Measurements from ENCODE around the gene STAG1.
A peak's percentile ranks its signal among the peaks of the same experiment; 100 is the strongest.

Gene STAG1

GRCh38 chr3:136675150-136675858 lies 76.9 kb downstream of the STAG1 start:
- Histone ChIP-seq H3K27me3 (ENCODE audit: insufficient read depth, poor library complexity, severe bottlenecking) (no peaks in the 10 kb centered on the region), H3K27ac (replicated peaks) (peak overlapping the region; percentile 44), H3K4me3 (replicated peaks; ENCODE audit: insufficient read depth, low read length) (no peak overlapping the region)
- no peak for DNase-seq (ENCODE audit: low read depth in 1 of 2, low spot score in 1 of 2)
- no peak for TF ChIP-seq CTCF (IDR thresholded peaks at IDR 0.05; ENCODE audit: insufficient read depth, low read length)
- no peak for TF ChIP-seq GABPA (IDR thresholded peaks at IDR 0.05; ENCODE audit: low read depth)
- TF ChIP-seq POLR2AphosphoS5 (IDR thresholded peaks at IDR 0.05; ENCODE audit: low read depth): no peak
- no peak for TF ChIP-seq SPI1 (IDR thresholded peaks at IDR 0.05; ENCODE audit: borderline replicate concordance, low read depth)
- no peak for TF ChIP-seq REST (IDR thresholded peaks at IDR 0.05; ENCODE audit: insufficient replicate concordance, low read depth)

GRCh38 chr3:136672457-136672856 lies 79.7 kb downstream of the STAG1 start:
- Histone ChIP-seq H3K4me3 (replicated peaks; ENCODE audit: insufficient read depth, low read length) (no peak overlapping the region), H3K27ac (replicated peaks) (no peak overlapping the region), H3K27me3 (ENCODE audit: insufficient read depth, poor library complexity, severe bottlenecking) (no peaks in the 10 kb centered on the region)
- DNase-seq (ENCODE audit: low read depth in 1 of 2, low spot score in 1 of 2): no peak
- TF ChIP-seq SPI1 (IDR thresholded peaks at IDR 0.05; ENCODE audit: borderline replicate concordance, low read depth) (no peak), POLR2AphosphoS5 (IDR thresholded peaks at IDR 0.05; ENCODE audit: low read depth) (no peak), CTCF (IDR thresholded peaks at IDR 0.05; ENCODE audit: insufficient read depth, low read length) (no peak), GABPA (IDR thresholded peaks at IDR 0.05; ENCODE audit: low read depth) (no peak)

- no peak for DNase-seq (ENCODE audit: low read depth in 1 of 2, low spot score in 1 of 2)
- TF ChIP-seq CTCF (IDR thresholded peaks at IDR 0.05; ENCODE audit: insufficient read depth, low read length) (no peak), POLR2AphosphoS5 (IDR thresholded peaks at IDR 0.05; ENCODE audit: low read depth) (no peak), GABPA (IDR thresholded peaks at IDR 0.05; ENCODE audit: low read depth) (no peak)
- no peak overlapping the region for H3K4me3 ChIP-seq (replicated peaks; ENCODE audit: insufficient read depth, low read length)
- H3K27me3 ChIP-seq (ENCODE audit: insufficient read depth, poor library complexity, severe bottlenecking): no peaks in the 10 kb centered on the region
- H3K27ac ChIP-seq (replicated peaks): no peak overlapping the region
These were observed 80.3 kb downstream of the STAG1 start for GRCh38 chr3:136671921-136672320.

GRCh38 chr3:136670166-136670565 lies 82.0 kb downstream of the STAG1 start:
- no peaks in the 10 kb centered on the region for H3K27me3 ChIP-seq (ENCODE audit: insufficient read depth, poor library complexity, severe bottlenecking)
- DNase-seq (ENCODE audit: low read depth in 1 of 2, low spot score in 1 of 2): no peak
- TF ChIP-seq REST (IDR thresholded peaks at IDR 0.05; ENCODE audit: insufficient replicate concordance, low read depth) (no peak), GABPA (IDR thresholded peaks at IDR 0.05; ENCODE audit: low read depth) (no peak), SPI1 (IDR thresholded peaks at IDR 0.05; ENCODE audit: borderline replicate concordance, low read depth) (no peak), POLR2AphosphoS5 (IDR thresholded peaks at IDR 0.05; ENCODE audit: low read depth) (no peak), CTCF (IDR thresholded peaks at IDR 0.05; ENCODE audit: insufficient read depth, low read length) (no peak)
- H3K27ac ChIP-seq (replicated peaks): no peak overlapping the region
- H3K4me3 ChIP-seq (replicated peaks; ENCODE audit: insufficient read depth, low read length): no peak overlapping the region
